ENCODE data around the gene KCNE5.

DNA sequence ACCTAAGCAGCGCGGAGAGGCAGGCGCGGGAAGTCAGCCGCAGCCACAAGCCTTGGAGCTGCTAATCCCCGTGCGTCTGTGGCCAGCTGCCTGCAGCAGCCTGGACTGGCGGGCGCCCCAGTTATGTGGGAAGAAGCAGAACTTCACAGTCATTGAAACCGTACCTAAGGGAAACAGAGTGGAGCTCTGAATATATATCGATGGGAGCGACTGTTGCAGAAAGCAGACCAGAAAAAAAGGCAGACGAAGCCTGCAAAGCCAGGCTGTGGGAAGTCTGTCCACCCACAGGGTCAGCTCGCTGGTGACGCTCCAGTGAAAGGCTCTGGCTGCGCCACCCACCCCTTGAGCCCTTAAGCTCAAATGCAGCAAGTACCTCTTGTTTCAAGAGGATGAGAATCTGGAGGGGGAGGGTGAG lies 24.7 kb downstream of the KCNE5 start:
- TF ChIP-seq, protein P1, sequence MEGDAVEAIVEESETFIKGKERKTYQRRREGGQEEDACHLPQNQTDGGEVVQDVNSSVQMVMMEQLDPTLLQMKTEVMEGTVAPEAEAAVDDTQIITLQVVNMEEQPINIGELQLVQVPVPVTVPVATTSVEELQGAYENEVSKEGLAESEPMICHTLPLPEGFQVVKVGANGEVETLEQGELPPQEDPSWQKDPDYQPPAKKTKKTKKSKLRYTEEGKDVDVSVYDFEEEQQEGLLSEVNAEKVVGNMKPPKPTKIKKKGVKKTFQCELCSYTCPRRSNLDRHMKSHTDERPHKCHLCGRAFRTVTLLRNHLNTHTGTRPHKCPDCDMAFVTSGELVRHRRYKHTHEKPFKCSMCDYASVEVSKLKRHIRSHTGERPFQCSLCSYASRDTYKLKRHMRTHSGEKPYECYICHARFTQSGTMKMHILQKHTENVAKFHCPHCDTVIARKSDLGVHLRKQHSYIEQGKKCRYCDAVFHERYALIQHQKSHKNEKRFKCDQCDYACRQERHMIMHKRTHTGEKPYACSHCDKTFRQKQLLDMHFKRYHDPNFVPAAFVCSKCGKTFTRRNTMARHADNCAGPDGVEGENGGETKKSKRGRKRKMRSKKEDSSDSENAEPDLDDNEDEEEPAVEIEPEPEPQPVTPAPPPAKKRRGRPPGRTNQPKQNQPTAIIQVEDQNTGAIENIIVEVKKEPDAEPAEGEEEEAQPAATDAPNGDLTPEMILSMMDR (IDR thresholded peaks at IDR 0.05): no peak
- TF ChIP-seq POLR2A (IDR thresholded peaks at IDR 0.05): no peak
- no peak for TF ChIP-seq POLR2AphosphoS5 (IDR thresholded peaks at IDR 0.05)
